Measurements from ENCODE around the gene BRD9.

BRD9 gene

GRCh38 chr5:892394-893136 is at the start of gene BRD9, which contains the start of gene TRIP13:
Gene BRD9, minus strand, starts transcription at chr5:892801. Its CDS starts 144 bp downstream, at chr5:892657.
Gene TRIP13, plus strand, starts transcription at chr5:892884. Its CDS starts 115 bp downstream, at chr5:892999.
- TF ChIP-seq GATA2 (IDR thresholded peaks at IDR 0.05; ENCODE audit: low read depth, low read length): no peak
- no peak for TF ChIP-seq GATA3 (IDR thresholded peaks at IDR 0.05; ENCODE audit: low read depth, low read length)

- no peak for TF ChIP-seq GATA3 (IDR thresholded peaks at IDR 0.05; ENCODE audit: low read depth, low read length)
- TF ChIP-seq GATA2 (IDR thresholded peaks at IDR 0.05; ENCODE audit: low read depth, low read length): no peak
Observed at GRCh38 chr5:939368-939767, 46.8 kb upstream of the BRD9 start.

- no peak for TF ChIP-seq GATA2 (IDR thresholded peaks at IDR 0.05; ENCODE audit: low read depth, low read length)
- no peak for TF ChIP-seq GATA3 (IDR thresholded peaks at IDR 0.05; ENCODE audit: low read depth, low read length)
Observed at GRCh38 chr5:937151-937924, 44.7 kb upstream of the BRD9 start.

GRCh38 chr5:936149-937144 is 43.8 kb upstream of the BRD9 start:
- no peak for TF ChIP-seq GATA3 (IDR thresholded peaks at IDR 0.05; ENCODE audit: low read depth, low read length)
- TF ChIP-seq GATA2 (IDR thresholded peaks at IDR 0.05; ENCODE audit: low read depth, low read length): no peak

- TF ChIP-seq GATA3 (IDR thresholded peaks at IDR 0.05; ENCODE audit: low read depth, low read length): no peak
- TF ChIP-seq GATA2 (IDR thresholded peaks at IDR 0.05; ENCODE audit: low read depth, low read length): no peak
Observed at GRCh38 chr5:935510-936084, 43.0 kb upstream of the BRD9 start.

GRCh38 chr5:933251-933861 is 40.8 kb upstream of the BRD9 start:
- no peak for TF ChIP-seq GATA3 (IDR thresholded peaks at IDR 0.05; ENCODE audit: low read depth, low read length)
- no peak for TF ChIP-seq GATA2 (IDR thresholded peaks at IDR 0.05; ENCODE audit: low read depth, low read length)

- no peak for TF ChIP-seq GATA3 (IDR thresholded peaks at IDR 0.05; ENCODE audit: low read depth, low read length)
- no peak for TF ChIP-seq GATA2 (IDR thresholded peaks at IDR 0.05; ENCODE audit: low read depth, low read length)
Observed at GRCh38 chr5:932628-933250, 40.1 kb upstream of the BRD9 start.

- TF ChIP-seq GATA3 (IDR thresholded peaks at IDR 0.05; ENCODE audit: low read depth, low read length) (no peak), GATA2 (IDR thresholded peaks at IDR 0.05; ENCODE audit: low read depth, low read length) (no peak)
Observed at GRCh38 chr5:932151-932627, 39.6 kb upstream of the BRD9 start.

GRCh38 chr5:931570-932145 is 39.1 kb upstream of the BRD9 start:
- no peak for TF ChIP-seq GATA2 (IDR thresholded peaks at IDR 0.05; ENCODE audit: low read depth, low read length)
- TF ChIP-seq GATA3 (IDR thresholded peaks at IDR 0.05; ENCODE audit: low read depth, low read length): no peak

GRCh38 chr5:930866-931265 is 38.3 kb upstream of the BRD9 start:
- TF ChIP-seq GATA3 (IDR thresholded peaks at IDR 0.05; ENCODE audit: low read depth, low read length): no peak
- TF ChIP-seq GATA2 (IDR thresholded peaks at IDR 0.05; ENCODE audit: low read depth, low read length): no peak

GRCh38 chr5:929596-929995 is 37.0 kb upstream of the BRD9 start:
- TF ChIP-seq GATA3 (IDR thresholded peaks at IDR 0.05; ENCODE audit: low read depth, low read length): no peak

All from SH-SY5Y (cell line).